ENCODE results near the gene HSD11B1. TPM values are rescaled to one million over a fixed set of nuclear protein-coding genes. Genes with fewer than 3 reads are reported as not detected.

The HSD11B1 gene
- total RNA-seq, 1 donor from 2014 or later, result not detected

- peaks cover 6% of the 10 kb centered on the region for H3K9me3 Mint-ChIP-seq
- no peak overlapping the region for H3K4me3 Mint-ChIP-seq
- no peak overlapping the region for H3K27ac Mint-ChIP-seq
- peaks cover 15% of the 10 kb centered on the region for H3K4me1 Mint-ChIP-seq
- H3K36me3 Mint-ChIP-seq, result no peaks in the 10 kb centered on the region
- DNase-seq (ENCODE audit: low spot score in 2 of 2, unreplicated experiment in 2 of 2), result no peak
- no peak for TF ChIP-seq CTCF (IDR thresholded peaks at IDR 0.05; ENCODE audit: unreplicated experiment)
- peaks cover 90% of the 10 kb centered on the region for H3K27me3 Mint-ChIP-seq (ENCODE audit: low read depth)
Measured at GRCh38 chr1:209678981-209679539, 25.6 kb upstream of the HSD11B1 start.

- TF ChIP-seq CTCF (IDR thresholded peaks at IDR 0.05; ENCODE audit: unreplicated experiment), result no peak
- no peaks in the 10 kb centered on the region for H3K36me3 Mint-ChIP-seq
- H3K4me3 Mint-ChIP-seq, result no peak overlapping the region
- peaks cover 27% of the 10 kb centered on the region for H3K27me3 Mint-ChIP-seq (ENCODE audit: low read depth)
- H3K27ac Mint-ChIP-seq, result no peak overlapping the region
- peaks cover 6% of the 10 kb centered on the region for H3K9me3 Mint-ChIP-seq
- DNase-seq (ENCODE audit: low spot score in 2 of 2, unreplicated experiment in 2 of 2), result no peak
- peaks cover 10% of the 10 kb centered on the region for H3K4me1 Mint-ChIP-seq
Measured at GRCh38 chr1:209685821-209686220, 18.8 kb upstream of the HSD11B1 start.

DNA sequence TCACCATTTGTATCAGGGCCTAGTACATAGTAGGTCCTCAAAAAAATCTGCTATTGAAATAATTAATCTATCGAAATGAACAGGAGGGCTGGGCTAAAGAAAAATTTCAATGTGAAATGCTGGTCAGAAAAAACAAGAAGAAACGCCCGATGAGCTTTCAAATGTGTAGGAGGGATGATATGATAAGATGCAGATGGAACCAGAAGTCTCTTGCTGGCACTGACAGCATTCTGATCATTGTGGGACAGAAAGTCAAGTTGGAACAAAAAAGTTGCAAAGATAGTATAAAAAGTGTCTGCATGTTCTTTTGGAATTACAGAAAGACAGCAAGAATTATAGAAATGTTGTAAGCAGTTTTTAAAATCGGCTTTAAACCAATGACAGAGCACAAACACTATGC lies 18.3 kb upstream of the HSD11B1 start:
- no peak for TF ChIP-seq CTCF (IDR thresholded peaks at IDR 0.05; ENCODE audit: unreplicated experiment)
- Mint-ChIP-seq H3K4me1 (peaks cover 14% of the 10 kb centered on the region), H3K36me3 (no peaks in the 10 kb centered on the region), H3K27me3 (ENCODE audit: low read depth) (peaks cover 22% of the 10 kb centered on the region), H3K27ac (no peak overlapping the region), H3K9me3 (peaks cover 2% of the 10 kb centered on the region), H3K4me3 (no peak overlapping the region)
- DNase-seq (ENCODE audit: low spot score in 2 of 2, unreplicated experiment in 2 of 2), result no peak

- peaks cover 12% of the 10 kb centered on the region for H3K27me3 Mint-ChIP-seq (ENCODE audit: low read depth)
Measured at GRCh38 chr1:209688746-209689234, 15.9 kb upstream of the HSD11B1 start.

DNA sequence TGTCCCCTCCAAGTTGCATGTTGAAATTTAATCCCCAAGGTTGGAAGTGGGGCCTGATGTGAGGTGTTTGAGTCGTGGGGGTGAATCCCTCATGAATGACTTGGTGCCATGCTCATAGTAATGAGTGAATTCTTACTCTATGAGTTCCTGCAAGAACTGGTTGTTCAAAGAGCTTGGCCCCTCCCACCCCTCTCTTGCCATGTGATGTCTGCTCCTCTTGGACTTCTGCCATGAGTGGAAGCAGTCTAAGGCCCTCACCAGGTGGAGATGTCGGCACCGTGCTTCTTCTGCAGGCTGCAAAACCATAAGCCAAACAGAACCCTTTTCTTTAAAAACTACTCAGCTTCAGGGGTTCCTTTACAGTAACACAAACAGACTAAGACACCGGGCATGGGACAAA lies 15.2 kb upstream of the HSD11B1 start:
- no peak for DNase-seq (ENCODE audit: low spot score in 2 of 2, unreplicated experiment in 2 of 2)
- H3K27me3 Mint-ChIP-seq (ENCODE audit: low read depth), result peaks cover 18% of the 10 kb centered on the region

More at GRCh38 chr1:209688746-209689234, 15.9 kb upstream of the HSD11B1 start:
- Mint-ChIP-seq H3K36me3 (no peaks in the 10 kb centered on the region), H3K27ac (peak overlapping the region; percentile 31), H3K4me3 (no peak overlapping the region), H3K9me3 (no peaks in the 10 kb centered on the region), H3K4me1 (peaks cover 20% of the 10 kb centered on the region)
- TF ChIP-seq CTCF (IDR thresholded peaks at IDR 0.05; ENCODE audit: unreplicated experiment), result no peak
- no peak for DNase-seq (ENCODE audit: low spot score in 2 of 2, unreplicated experiment in 2 of 2)

More for the DNA sequence above, 15.2 kb upstream of the HSD11B1 start:
- Mint-ChIP-seq H3K4me3 (no peak overlapping the region), H3K36me3 (no peaks in the 10 kb centered on the region), H3K9me3 (no peaks in the 10 kb centered on the region), H3K27ac (no peak overlapping the region), H3K4me1 (peaks cover 20% of the 10 kb centered on the region)
- TF ChIP-seq CTCF (IDR thresholded peaks at IDR 0.05; ENCODE audit: unreplicated experiment), result no peak
